Progenitor cell of endocrine pancreas (in vitro differentiated cells): ENCODE data around the gene ACVRL1. TPM values are rescaled to one million over a fixed set of nuclear protein-coding genes. Genes with fewer than 3 reads are reported as not detected.
"Not testable (repeated sequence)": the region's sequence is repeated elsewhere in the genome, so short reads cannot be mapped to it uniquely, and the experiment has no call there.

ENCODE experiments used
- DNase-seq: peaks from one replicate; pipeline ENCODE4 v3.0.0; 2021; ENCODE audit warnings: low spot score; ENCODE audit not compliant: unreplicated experiment
- H3K27ac Mint-ChIP-seq: 2 replicates; pipeline ENCODE4 v1.8.0; 2021; ENCODE audit warnings: mild to moderate bottlenecking, moderate library complexity, mixed read lengths
- H3K27me3 Mint-ChIP-seq: 2 replicates; pipeline ENCODE4 v1.8.0; 2021; ENCODE audit warnings: mixed read lengths
- H3K36me3 Mint-ChIP-seq: 2 replicates; pipeline ENCODE4 v1.8.0; 2022; ENCODE audit warnings: mixed read lengths; ENCODE audit not compliant: insufficient read depth
- H3K4me1 Mint-ChIP-seq: 2 replicates; pipeline ENCODE4 v1.8.0; 2021; ENCODE audit warnings: low read depth, mixed read lengths
- H3K4me3 Mint-ChIP-seq: 2 replicates; pipeline ENCODE4 v1.8.0; 2021; ENCODE audit warnings: low read depth, mild to moderate bottlenecking, moderate library complexity, mixed read lengths
- H3K9me3 Mint-ChIP-seq: 2 replicates; pipeline ENCODE4 v1.8.0; 2021; ENCODE audit warnings: low read depth, mixed read lengths
- total RNA-seq: library from RNA; stranded (reverse); gene quantifications from 2 replicates; pipeline ENCODE4 v1.2.1, GENCODE V29; 2021
- TF ChIP-seq, protein P1 (sequence below): fragments of 200-600 bp; sonication (generic); IDR thresholded peaks from one replicate; pipeline ENCODE4 v1.5.0; 2021; ENCODE audit warnings: antibody characterized with exemption, mild to moderate bottlenecking; ENCODE audit not compliant: unreplicated experiment

ACVRL1 gene
- total RNA-seq, 1 donor from 2014 or later, result not detected

DNA sequence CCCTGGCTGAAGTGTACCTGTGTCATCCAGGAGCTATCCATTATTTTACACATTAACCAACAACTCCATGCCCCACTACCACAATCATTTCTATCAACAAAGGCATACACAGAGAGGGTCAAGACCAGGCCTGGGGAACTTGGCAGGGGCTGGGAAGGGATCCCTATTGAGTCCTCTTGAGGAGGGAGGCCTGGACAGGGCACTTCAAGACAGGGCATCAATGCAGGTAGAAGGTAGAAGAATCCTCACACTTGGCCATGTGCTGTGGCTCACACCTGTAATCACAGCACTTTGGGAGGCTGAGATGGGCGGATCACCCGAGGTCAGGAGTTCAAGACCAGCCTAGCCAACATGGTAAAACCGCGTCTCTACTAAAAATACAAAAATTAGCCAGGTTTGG is 32.8 kb upstream of the ACVRL1 start:
- Mint-ChIP-seq H3K4me3 (no peak overlapping the region), H3K4me1 (peaks cover 10% of the 10 kb centered on the region), H3K36me3 (no peaks in the 10 kb centered on the region), H3K9me3 (no peaks in the 10 kb centered on the region), H3K27ac (no peak overlapping the region), H3K27me3 (peaks cover 41% of the 10 kb centered on the region)
- no peak for DNase-seq
- TF ChIP-seq, protein P1, sequence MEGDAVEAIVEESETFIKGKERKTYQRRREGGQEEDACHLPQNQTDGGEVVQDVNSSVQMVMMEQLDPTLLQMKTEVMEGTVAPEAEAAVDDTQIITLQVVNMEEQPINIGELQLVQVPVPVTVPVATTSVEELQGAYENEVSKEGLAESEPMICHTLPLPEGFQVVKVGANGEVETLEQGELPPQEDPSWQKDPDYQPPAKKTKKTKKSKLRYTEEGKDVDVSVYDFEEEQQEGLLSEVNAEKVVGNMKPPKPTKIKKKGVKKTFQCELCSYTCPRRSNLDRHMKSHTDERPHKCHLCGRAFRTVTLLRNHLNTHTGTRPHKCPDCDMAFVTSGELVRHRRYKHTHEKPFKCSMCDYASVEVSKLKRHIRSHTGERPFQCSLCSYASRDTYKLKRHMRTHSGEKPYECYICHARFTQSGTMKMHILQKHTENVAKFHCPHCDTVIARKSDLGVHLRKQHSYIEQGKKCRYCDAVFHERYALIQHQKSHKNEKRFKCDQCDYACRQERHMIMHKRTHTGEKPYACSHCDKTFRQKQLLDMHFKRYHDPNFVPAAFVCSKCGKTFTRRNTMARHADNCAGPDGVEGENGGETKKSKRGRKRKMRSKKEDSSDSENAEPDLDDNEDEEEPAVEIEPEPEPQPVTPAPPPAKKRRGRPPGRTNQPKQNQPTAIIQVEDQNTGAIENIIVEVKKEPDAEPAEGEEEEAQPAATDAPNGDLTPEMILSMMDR, result no peak

GRCh38 chr12:51879102-51879501 is 28.2 kb upstream of the ACVRL1 start:
- Mint-ChIP-seq H3K36me3 (no peaks in the 10 kb centered on the region), H3K4me3 (no peak overlapping the region), H3K27me3 (peaks cover 6% of the 10 kb centered on the region), H3K4me1 (peaks cover under 1% of the 10 kb centered on the region), H3K27ac (no peak overlapping the region), H3K9me3 (no peaks in the 10 kb centered on the region)
- TF ChIP-seq, protein P1, result no peak
- no peak for DNase-seq

DNA sequence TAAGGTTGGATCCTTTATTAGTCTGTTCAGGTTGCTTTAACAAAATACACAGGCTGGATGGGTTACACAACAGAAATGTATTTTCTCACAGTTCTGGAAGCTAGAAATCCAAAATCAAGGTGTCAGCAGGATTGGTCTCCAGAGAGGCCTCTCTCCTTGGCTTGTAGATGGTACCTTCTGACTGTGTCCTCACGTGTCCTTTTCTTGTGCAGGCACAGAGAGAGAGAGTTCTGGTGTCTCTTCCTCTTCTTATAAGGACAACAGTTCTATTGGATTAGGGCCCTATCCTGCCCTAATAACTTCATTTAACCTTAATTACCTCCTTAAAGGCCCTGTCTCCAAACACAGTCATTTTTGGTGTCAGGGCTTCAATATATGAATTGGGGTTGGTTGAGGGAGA is 24.0 kb upstream of the ACVRL1 start:
- Mint-ChIP-seq H3K4me3 (no peak overlapping the region), H3K36me3 (no peaks in the 10 kb centered on the region), H3K27me3 (peaks cover 11% of the 10 kb centered on the region), H3K4me1 (no peaks in the 10 kb centered on the region), H3K9me3 (peaks cover 6% of the 10 kb centered on the region), H3K27ac (no peak overlapping the region)
- TF ChIP-seq, protein P1, result no peak
- no peak for DNase-seq

DNA sequence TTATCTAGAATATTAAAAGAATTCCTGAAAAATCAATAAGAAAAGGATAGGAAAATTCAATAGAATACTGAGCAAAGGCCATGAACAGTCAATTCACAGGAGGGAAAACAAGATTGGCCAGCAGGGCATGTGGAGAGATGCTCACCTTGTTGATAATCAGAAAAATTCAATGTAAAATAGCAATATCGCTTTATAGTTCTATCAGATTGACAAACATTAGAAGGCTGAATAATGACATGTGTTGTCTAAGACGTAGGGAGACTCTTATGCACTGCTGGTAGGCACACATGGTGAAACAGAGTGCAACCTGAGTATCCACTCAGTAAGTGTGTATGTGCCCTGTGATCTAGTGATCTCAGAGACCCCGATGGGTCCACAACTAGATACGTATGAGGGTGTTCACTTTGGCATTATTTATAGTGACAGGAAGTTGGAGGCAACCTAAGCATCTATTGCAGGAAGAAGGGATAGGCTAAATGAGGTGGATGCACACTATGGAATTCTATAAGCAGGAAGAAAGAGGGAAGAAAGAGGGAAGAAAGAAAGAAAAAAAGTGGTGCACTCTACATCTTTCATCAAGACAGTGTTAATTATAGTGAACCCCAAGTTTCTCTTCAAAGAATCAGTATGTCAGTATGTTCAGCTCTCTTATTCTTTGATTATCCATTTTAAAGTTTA is 23.2 kb upstream of the ACVRL1 start:
- Mint-ChIP-seq H3K36me3 (no peaks in the 10 kb centered on the region), H3K27ac (no peak overlapping the region), H3K4me1 (no peaks in the 10 kb centered on the region), H3K27me3 (peaks cover 15% of the 10 kb centered on the region), H3K4me3 (no peak overlapping the region), H3K9me3 (peaks cover 6% of the 10 kb centered on the region)
- no peak for DNase-seq
- TF ChIP-seq, protein P1, result no peak

DNA sequence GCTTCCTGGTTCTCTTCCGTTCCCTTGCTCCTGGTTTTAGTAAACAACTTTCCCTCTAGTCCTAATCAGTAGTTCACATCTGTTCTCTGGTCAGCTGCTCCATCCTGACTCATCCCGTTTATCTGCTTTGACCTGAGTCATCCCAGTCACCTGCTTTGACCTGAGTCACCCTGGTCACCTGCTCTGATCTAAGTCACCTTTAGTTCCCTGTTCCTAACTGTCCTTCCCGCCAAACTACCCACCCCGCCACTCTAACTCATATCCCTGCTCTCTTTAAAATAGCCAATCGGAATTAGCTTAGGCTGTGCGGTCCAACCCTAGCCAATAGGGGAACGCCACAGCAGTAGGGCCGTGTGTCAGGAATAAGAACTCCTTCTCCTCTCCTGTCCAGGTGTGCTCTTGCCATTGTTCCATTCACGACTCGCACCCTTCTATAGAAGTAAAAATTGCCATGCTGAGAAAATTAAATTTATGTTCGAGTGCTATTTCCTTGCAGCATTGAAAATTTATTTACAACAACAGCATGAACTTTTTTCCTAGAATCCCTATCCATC is 22.6 kb upstream of the ACVRL1 start:
- DNase-seq, result no peak
- peaks cover 6% of the 10 kb centered on the region for H3K9me3 Mint-ChIP-seq
- no peaks in the 10 kb centered on the region for H3K36me3 Mint-ChIP-seq

DNA sequence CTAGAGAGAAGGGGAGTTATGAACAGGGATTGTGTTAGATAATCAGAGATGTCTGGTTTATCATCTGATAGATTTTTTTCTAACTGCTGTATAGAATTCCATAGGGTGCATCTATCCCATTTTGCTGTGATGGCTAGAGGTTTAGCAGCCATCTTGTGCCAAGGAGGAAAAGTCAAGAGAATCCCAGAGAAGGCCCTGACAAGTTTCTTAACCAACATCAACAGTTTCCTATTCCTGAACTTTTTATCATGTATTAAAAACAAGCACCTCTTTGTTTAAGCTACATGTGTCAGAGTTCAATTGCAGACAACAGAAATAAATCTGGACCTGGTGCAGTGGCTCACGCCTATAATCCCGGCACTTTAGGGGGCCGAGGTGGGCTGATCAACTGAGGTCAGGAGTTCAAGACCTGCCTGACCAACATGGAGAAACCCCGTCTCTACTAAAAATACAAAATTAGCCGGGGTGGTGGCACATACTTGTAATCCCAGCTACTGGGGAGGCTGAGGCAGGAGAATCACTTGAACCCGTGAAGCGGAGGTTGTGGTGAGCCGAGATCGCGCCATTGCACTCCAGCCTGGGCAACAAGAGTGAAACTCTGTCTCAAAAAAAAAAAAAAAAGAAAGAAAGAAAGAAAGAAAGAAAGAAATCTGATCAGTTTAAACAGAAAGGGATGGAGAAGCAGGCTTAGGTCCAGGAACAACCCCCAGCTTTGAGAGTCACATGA is 21.8 kb upstream of the ACVRL1 start:
- H3K4me1 Mint-ChIP-seq, H3K9me3 Mint-ChIP-seq, H3K27ac Mint-ChIP-seq, DNase-seq, H3K4me3 Mint-ChIP-seq, H3K36me3 Mint-ChIP-seq: not testable (repeated sequence)
- H3K27me3 Mint-ChIP-seq, result peaks cover 17% of the 10 kb centered on the region

More for the DNA sequence above, 22.6 kb upstream of the ACVRL1 start:
- H3K4me3 Mint-ChIP-seq, result no peak overlapping the region
- H3K4me1 Mint-ChIP-seq, result no peaks in the 10 kb centered on the region
- peaks cover 15% of the 10 kb centered on the region for H3K27me3 Mint-ChIP-seq
- TF ChIP-seq, protein P1, result no peak
- no peak overlapping the region for H3K27ac Mint-ChIP-seq
